Sigmoid colon (tissue), 4 donors: Measurements from ENCODE around the gene MAP3K21.

Experiments
- EP300 ChIP-seq, 4 donors: sonication (generic); formaldehyde crosslinking; IDR thresholded peaks; one replicate each; pipeline ENCODE4 v1.6.1; 2017; ENCODE audit warnings: antibody characterized with exemption in 4 of 4
- POLR2A ChIP-seq, 2 donors: fragments of 450-650 bp; IDR thresholded peaks; one replicate each; pipeline ENCODE4 v1.6.1; 2016; ENCODE audit warnings: antibody characterized with exemption in 2 of 2, mild to moderate bottlenecking in 2 of 2, moderate library complexity in 2 of 2
- POLR2AphosphoS5 ChIP-seq, 4 donors: sonication (generic); formaldehyde crosslinking; IDR thresholded peaks; one replicate each; pipeline ENCODE4 v1.6.1; 2017; ENCODE audit warnings: antibody characterized with exemption in 4 of 4
- TF ChIP-seq, protein P1 (sequence below), 4 experiments: fragments of 450-650 bp in 3 of 4; fragments of 200-600 bp in 1 of 4; IDR thresholded peaks; one replicate each; pipeline ENCODE4 v1.5.1; 2016 to 2019; ENCODE audit warnings: antibody characterized with exemption in 4 of 4, mild to moderate bottlenecking in 3 of 4, moderate library complexity in 2 of 4

DNA sequence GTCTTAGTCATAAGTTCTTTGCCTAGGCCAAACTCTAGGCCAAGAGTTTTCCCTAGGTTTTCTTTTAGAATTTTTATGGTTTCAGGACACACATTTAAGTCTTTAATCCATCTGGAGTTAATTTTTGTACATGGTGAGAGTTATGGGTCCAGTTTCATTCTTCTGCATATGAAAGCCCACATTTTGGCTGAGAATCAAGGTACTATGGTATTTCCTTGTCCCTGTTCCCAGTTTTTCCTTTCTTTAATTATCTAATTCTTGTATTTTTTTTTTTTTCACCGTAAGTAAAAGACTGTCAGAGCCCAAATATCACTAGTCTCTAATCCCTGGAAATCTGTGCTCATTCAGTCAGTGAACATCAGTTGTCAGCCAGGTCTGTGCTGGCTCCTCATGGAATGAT lies 105.4 kb downstream of the MAP3K21 start:
- no peak for TF ChIP-seq EP300 (IDR thresholded peaks at IDR 0.05)
- TF ChIP-seq, protein P1, sequence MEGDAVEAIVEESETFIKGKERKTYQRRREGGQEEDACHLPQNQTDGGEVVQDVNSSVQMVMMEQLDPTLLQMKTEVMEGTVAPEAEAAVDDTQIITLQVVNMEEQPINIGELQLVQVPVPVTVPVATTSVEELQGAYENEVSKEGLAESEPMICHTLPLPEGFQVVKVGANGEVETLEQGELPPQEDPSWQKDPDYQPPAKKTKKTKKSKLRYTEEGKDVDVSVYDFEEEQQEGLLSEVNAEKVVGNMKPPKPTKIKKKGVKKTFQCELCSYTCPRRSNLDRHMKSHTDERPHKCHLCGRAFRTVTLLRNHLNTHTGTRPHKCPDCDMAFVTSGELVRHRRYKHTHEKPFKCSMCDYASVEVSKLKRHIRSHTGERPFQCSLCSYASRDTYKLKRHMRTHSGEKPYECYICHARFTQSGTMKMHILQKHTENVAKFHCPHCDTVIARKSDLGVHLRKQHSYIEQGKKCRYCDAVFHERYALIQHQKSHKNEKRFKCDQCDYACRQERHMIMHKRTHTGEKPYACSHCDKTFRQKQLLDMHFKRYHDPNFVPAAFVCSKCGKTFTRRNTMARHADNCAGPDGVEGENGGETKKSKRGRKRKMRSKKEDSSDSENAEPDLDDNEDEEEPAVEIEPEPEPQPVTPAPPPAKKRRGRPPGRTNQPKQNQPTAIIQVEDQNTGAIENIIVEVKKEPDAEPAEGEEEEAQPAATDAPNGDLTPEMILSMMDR (IDR thresholded peaks at IDR 0.05): no peak
- TF ChIP-seq POLR2AphosphoS5 (IDR thresholded peaks at IDR 0.05): no peak
- no peak for TF ChIP-seq POLR2A (IDR thresholded peaks at IDR 0.05)
